HG03432 (cell line): ENCODE results near the gene KIZ.
A peak's percentile ranks its signal among the peaks of the same experiment; 100 is the strongest.

Experiments
- ATAC-seq: cut with Tn5 transposase; IDR thresholded peaks from one replicate; pipeline ENCODE4 v1.9.1; 2021; ENCODE audit warnings: mild to moderate bottlenecking, moderate library complexity; ENCODE audit not compliant: unreplicated experiment

Gene KIZ

GRCh38 chr20:21104921-21105320 lies 21.0 kb upstream of the KIZ start:
- ATAC-seq, result no peak

DNA sequence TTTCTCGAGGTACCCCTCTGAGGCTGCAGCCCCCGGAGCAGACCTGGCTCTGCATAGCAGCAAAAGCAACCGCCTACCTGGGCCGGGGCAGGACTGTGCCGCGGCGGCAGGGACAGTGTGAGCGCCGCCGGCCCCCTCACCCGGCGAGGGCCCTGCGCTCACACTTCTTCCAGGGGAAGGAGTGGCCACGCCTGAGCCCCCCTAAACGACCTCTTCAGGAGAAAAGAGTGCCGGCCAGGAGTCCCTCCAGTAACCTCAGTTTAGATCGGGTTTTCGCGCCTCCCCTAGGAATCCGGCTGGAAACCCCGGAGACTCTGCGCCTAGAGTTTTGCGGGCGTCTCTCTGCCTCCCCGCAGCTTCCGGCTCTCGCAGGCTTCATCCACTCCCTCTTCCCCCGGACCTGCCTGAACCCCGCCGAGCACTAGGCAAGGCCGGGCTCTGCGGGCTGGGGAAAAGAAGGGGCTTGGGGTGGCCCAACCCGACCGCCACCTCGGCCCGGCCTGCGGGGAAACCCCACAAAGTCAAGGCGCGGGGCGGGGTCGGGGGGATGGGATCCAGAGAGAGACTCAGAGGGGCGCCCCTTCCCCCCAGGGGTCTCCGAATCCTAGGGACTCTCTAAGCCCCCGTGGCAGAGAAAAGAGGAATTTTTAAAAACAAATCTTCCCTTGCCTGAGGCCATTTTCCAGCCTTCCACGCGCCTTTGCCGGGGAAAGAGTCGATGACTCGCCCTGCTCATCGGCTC lies 20.3 kb upstream of the KIZ start:
- ATAC-seq, result no peak

GRCh38 chr20:21106171-21107017 lies 19.5 kb upstream of the KIZ start, which contains the start of gene LINC00237:
Gene LINC00237 (minus strand): TSS chr20:21106358.
- ATAC-seq, result no peak

- ATAC-seq, result no peak
Observed at GRCh38 chr20:21109144-21109543, 16.7 kb upstream of the KIZ start.

DNA sequence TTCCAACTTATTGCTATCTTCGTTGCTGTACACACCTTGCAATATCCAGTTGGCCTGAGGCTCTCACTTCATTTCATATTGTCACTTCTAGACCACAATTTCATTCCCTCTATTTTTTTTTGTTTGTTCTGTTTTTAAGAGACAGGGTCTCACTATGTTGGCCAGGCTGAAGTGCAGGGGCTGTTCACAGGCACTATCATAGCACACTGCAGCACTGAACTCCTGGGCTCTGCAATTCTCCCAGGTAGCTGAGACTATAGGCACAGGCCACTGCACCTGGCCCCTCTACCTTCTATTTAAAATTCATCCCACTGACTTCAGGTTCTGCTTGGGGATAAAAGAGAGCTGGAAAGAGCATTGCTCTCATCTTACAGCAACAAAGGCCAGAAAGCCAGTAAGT lies 15.1 kb upstream of the KIZ start:
- no peak for ATAC-seq

DNA sequence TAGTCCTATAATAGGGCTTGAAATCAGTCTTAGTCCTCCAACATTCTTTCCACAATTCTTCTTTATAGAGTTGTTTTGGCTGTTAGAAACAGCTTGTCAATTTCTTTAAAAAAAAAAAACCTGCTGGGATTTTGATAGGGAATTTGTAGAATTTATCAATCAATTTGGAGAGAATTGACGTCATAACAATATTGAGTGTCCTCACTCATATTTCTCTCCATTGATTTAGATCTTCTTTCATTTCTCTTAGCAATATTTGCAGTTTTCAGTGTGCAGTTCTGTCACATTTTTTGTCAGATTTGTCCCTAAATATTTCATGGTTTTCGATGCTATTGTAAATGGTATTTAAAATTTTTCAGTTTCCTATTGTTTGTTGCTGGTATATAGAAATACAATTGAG lies 14.5 kb upstream of the KIZ start:
- no peak for ATAC-seq

DNA sequence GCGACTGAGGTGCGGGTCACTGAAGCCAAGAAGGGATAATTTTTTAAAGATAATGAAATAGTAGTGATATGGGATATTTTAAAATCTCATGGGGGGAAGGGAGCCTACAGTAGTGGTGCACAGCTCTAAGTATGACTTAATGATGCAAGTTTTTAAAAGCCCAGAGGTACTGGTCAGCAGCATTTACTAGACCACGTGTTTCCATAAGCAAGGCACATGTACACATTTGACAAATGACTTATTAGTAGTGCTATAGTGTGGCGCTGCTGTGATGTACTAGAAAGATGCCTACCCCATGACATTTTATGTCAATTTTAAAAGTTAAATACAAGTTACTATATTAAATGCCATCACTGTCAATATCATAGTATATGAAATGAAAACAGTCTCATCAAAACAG lies 12.2 kb upstream of the KIZ start:
- ATAC-seq, result no peak

DNA sequence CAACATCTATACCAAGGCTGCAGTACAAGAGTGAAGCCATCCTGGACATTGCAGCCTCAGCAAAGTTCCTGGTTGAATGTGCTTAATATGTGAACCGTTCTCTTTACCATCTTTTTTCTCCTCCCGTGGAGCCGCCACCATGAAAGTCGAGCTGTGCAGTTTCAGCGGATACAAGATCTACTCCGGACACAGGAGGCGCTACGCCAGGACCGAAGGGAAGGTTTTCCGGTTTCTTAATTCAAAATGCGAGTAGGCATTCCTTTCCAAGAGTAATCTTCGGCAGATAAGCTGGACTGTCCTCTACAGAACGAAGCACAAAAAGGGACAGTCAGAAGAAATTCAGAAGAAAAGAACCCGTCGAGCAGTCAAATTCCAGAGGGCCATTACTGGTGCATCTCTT lies 11.3 kb upstream of the KIZ start:
- no peak for ATAC-seq

DNA sequence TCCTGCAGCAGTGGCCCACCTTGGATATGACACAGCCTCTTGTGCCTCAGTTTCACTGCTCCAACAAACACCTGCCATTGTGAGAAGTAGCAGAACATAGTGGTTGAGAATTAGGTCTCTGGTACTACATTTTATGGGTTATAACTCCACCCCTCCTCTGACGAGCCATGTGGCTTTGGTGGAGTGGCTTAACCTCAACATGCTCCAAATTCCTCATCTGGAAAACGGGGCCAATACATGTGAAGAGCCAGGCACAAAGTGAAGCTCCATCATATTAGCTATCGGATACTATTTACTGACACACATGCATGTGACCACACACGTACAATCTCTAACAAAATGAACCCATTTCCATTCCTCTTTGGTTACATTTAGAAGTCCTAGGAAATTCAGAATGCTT lies 8.4 kb upstream of the KIZ start:
- no peak for ATAC-seq

DNA sequence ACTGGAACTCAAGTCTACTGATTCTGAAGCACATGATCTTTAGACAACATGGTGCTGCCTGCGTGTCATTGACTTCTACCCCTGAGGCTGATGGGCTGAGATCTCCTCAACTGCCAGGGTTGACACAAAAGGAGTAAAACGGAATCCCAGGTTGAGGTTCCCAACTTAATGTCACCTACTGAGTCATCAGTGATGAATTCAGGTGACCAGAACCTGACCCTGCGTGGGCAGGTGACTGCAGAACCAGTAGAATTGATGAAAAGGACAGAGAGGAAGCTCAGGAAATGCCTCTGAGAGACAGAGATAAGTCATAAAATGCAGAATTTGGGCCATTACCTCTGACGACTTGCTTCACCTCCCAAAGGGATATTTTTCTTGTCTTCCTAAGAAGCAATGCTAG lies 7.7 kb upstream of the KIZ start:
- ATAC-seq, result no peak

- no peak for ATAC-seq
Observed at GRCh38 chr20:21118782-21119181, 7.1 kb upstream of the KIZ start.

DNA sequence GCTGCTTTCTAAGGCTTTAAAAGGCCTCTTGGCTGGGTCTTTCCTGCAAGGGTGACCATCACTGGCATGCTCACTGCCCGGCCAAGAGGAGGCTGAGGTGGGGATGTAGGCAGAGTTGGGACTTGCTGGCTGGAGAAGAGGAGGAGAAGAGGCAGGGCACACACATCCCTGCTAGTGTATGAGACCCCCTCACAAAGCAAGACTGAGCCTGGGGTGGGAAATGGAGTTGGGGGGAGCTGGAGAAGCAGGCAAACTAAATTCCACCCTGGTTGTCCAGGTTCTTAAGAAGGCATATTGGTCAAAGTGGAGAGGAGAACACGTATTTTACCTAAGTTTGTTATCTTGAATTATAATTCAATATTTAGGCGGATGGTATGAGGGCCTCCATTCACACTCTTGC lies 1.7 kb upstream of the KIZ start:
- no peak for ATAC-seq

- ATAC-seq, result peak; percentile 25
Observed at GRCh38 chr20:21125072-21125848, 622 bp upstream of the KIZ start.

DNA sequence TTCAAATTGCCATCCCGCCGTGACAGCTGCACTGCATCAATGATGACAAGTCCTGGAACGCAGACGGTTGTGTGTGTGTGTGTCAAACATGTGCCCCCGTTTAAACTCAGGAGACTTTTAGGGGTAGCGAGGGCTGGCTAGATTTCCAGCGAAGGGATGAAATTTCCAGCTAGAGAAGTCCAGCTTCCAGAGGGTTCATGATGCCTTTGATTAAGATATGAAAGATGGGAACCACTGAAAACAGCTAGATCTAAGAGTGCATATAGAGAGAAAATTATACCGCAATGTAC lies 644 bp downstream of the KIZ start:
- no peak for ATAC-seq

GRCh38 chr20:21127201-21127981 lies 1.5 kb downstream of the KIZ start:
- no peak for ATAC-seq

DNA sequence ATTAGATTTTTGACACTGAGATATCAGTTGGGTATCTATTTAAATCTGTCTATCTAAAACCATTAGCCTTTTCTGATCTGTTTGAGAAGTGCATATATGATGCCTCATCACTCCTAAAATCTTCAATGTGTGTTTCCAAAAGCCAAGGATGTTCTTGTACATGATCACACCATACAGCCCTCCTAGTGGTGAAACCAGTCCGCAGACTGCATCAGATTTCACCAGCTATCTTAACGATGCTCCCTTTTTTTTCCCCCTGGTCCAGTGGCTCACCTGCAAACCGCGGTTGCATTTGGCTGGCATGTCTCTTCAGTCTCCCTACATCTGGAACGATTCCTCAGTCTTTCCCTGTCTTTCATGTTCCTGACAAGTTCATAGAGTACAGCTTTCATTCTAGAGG lies 4.0 kb downstream of the KIZ start:
- ATAC-seq, result no peak

GRCh38 chr20:21133404-21133803 lies 7.5 kb downstream of the KIZ start:
- no peak for ATAC-seq

GRCh38 chr20:21133917-21134622 lies 8.2 kb downstream of the KIZ start:
- ATAC-seq, result no peak

DNA sequence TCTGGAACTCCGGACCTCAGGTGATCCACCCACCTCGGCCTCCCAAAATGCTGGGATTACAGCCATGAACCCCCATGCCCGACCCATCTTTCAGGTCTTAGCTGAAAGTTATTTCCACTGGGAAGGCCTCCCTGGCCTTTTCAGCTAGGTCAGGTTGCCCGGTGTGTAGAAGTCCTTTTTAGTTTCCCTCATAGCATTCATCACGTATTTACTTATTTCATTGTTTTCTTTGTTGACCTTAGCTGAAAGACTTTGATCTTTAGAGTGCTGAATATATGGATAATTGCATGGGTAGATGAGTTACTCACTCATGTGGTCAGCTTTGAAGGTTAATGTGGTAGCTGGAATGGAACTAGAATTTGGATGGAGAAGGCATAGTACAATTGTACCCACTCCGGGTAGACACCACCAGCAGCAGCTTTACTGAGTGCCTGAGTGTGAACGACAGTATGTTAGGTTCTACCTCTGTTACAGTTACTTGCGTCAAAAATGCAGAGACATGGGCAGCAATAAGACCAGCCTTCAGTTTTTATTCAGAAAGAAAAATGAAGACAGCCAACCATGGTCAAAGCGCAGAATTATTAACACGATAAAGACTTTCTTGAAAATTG lies 9.1 kb downstream of the KIZ start:
- no peak for ATAC-seq
